ENCODE measurements around the gene SLC35D1.

- TF ChIP-seq POLR2AphosphoS5 (IDR thresholded peaks at IDR 0.05; ENCODE audit: low read depth, low read length) (no peak), SUZ12 (IDR thresholded peaks at IDR 0.05; ENCODE audit: low read length) (peak; percentile 32; the same call in 1 of the 2 replicates), E2F6 (IDR thresholded peaks at IDR 0.05) (no peak), ZNF274 (IDR thresholded peaks at IDR 0.05; ENCODE audit: borderline replicate concordance, extremely low read depth, low read length) (no peak), EZH2 (IDR thresholded peaks at IDR 0.05; ENCODE audit: low read depth, low read length, severe bottlenecking) (no peak), CTCF (IDR thresholded peaks at IDR 0.05; ENCODE audit: control extremely low read depth in 1 of 3, insufficient read depth in 1 of 3, low read depth in 1 of 3, low read length in 3 of 3) (no peak), YY1 (IDR thresholded peaks at IDR 0.05; ENCODE audit: low read depth, low read length) (no peak), TBP (IDR thresholded peaks at IDR 0.05; ENCODE audit: low read depth, low read length) (peak; percentile 32; the same call in 1 of the 2 replicates), KDM5A (IDR thresholded peaks at IDR 0.05; ENCODE audit: low read length) (no peak), EGR1 (IDR thresholded peaks at IDR 0.05; ENCODE audit: borderline replicate concordance, low read depth, low read length) (no peak), POLR2A (IDR thresholded peaks at IDR 0.05; ENCODE audit: control extremely low read depth in 1 of 2, low read depth in 2 of 2, low read length in 2 of 2) (no peak), JUND (IDR thresholded peaks at IDR 0.05; ENCODE audit: low read length) (no peak), ATF3 (IDR thresholded peaks at IDR 0.05; ENCODE audit: insufficient read depth, low read depth, low read length) (no peak), KDM1A (IDR thresholded peaks at IDR 0.05; ENCODE audit: borderline replicate concordance, low read length) (no peak)
Observed at GRCh38 chr1:67053535-67053784, 488 bp downstream of the SLC35D1 start.
